Measurements from ENCODE around the gene IRX2. TPM values are rescaled to one million over a fixed set of nuclear protein-coding genes. Genes with fewer than 3 reads are reported as not detected.

IRX2 gene
- polyA plus RNA-seq, 1 donor from 2014 or later = 0.95 TPM

DNA sequence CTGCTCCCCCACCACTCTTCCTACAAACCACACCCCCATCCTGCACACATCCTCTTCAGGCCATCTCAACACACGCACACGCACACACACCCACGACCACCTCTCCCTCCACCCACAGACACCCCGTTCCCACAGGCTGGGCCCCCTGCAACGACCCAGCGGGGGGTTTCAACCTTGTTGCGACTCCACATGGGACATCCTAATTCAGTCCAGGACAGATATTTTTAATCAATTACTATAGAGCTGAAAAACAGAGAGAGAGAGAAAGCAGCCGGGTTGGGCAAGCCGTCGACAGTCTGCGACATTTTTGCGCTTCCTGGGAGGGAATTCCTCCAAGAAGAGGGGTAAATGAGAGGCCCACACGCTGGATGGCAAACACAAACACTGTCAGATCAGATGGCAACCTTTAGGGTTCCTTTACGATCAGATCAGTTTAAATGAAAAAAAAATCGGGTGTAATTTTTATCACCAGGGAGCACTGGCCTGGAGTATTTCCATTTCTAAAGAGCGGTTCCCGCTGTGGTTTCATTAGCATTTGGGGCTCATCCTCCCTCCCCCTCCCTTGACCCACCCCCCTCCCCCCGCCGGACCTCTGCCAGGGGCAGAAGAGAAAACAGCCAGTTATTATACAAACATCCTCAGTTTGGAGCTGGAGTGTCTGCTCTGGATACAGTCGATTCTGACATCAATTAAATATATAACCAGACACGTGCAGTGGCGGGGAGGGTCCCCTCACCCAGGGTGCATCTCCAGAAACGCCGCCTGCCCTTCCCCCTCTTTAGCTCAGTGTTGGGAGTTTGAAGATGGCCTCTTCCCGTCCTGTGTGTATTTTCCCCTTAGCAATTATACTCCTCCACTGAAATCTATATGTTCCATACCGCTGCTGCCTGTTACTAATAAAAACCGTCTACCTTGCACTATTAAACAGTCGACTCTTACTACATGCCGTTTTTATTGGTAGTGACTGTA is 2.3 kb upstream of the IRX2 start:
- H3K27me3 ChIP-seq (ENCODE audit: insufficient read depth, low read depth, low read length) = peaks cover 88% of the 10 kb centered on the region
- TF ChIP-seq EZH2 (IDR thresholded peaks at IDR 0.05; ENCODE audit: borderline replicate concordance, insufficient read depth, low read length, poor library complexity, severe bottlenecking) (no peak), CTCF (IDR thresholded peaks at IDR 0.05; ENCODE audit: poor library complexity, severe bottlenecking) (no peak), POLR2AphosphoS5 (IDR thresholded peaks at IDR 0.05) (no peak), MXI1 (conservative IDR thresholded peaks at IDR 0.05; ENCODE audit: poor library complexity, severe bottlenecking) (no peak), TAF1 (IDR thresholded peaks at IDR 0.05; ENCODE audit: low read depth) (no peak), REST (IDR thresholded peaks at IDR 0.05; ENCODE audit: borderline replicate concordance) (no peak)
- no peak overlapping the region for H2AFZ ChIP-seq (ENCODE audit: low read depth, low read length)
- no peaks in the 10 kb centered on the region for H3K9me2 ChIP-seq (ENCODE audit: insufficient read depth, low read length)
- no peak overlapping the region for H3K27ac ChIP-seq (ENCODE audit: low read length)
- no peaks in the 10 kb centered on the region for H4K20me1 ChIP-seq (ENCODE audit: insufficient read depth)
- no peaks in the 10 kb centered on the region for H3K79me2 ChIP-seq (replicated peaks; ENCODE audit: insufficient read depth, low read length)
- H3K4me2 ChIP-seq (ENCODE audit: low read length) = no peak overlapping the region
- peaks cover 3% of the 10 kb centered on the region for H3K9me3 ChIP-seq (ENCODE audit: low read length)
- H3K36me3 ChIP-seq (ENCODE audit: insufficient read depth, low read length) = no peaks in the 10 kb centered on the region
- no peaks in the 10 kb centered on the region for H3F3A ChIP-seq (ENCODE audit: insufficient read depth, low read length, poor library complexity, severe bottlenecking)
- no peak overlapping the region for H3K9ac ChIP-seq (ENCODE audit: low read length)
- no peak overlapping the region for H3K4me3 ChIP-seq (ENCODE audit: low read length)

DNA sequence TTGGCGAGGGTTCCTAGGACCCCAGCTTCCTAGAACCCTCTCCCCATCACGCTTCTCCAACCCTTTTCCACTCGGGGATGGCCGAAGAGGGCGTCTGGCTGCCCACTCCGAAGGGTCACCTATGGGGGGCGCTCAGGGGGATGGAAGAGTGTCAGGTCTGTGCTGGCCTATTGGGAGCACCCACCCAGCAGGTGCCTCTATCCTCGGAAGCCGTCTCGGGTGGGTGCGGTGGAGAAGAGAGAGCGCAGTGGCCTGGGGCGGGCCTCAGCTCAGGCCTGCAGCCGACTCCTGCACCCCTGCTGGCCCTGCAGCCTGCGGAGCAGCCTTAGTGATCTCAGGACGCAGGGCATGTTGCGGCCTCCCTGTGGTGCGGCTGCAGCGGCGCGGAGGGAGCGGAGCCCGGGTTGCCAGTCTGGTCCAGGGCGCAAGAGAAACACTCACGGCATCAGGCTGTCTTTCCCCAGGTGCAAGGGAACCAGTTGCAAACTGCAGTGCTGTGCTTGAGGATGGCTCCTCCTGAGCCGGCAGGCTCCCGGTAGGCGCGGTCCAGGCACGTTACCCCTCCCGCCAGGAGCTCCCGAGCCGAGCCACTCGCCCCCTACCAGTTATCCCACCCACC is 1.5 kb upstream of the IRX2 start:
- Histone ChIP-seq H3K27ac (ENCODE audit: low read length) (no peak overlapping the region), H3K9me2 (ENCODE audit: insufficient read depth, low read length) (no peaks in the 10 kb centered on the region), H4K20me1 (ENCODE audit: insufficient read depth) (no peaks in the 10 kb centered on the region), H3K4me3 (ENCODE audit: low read length) (no peak overlapping the region), H2AFZ (ENCODE audit: low read depth, low read length) (no peak overlapping the region), H3K4me2 (ENCODE audit: low read length) (no peak overlapping the region), H3K79me2 (replicated peaks; ENCODE audit: insufficient read depth, low read length) (no peaks in the 10 kb centered on the region), H3K36me3 (ENCODE audit: insufficient read depth, low read length) (no peaks in the 10 kb centered on the region), H3K27me3 (ENCODE audit: insufficient read depth, low read depth, low read length) (peaks cover 79% of the 10 kb centered on the region), H3K9ac (ENCODE audit: low read length) (no peak overlapping the region), H3F3A (ENCODE audit: insufficient read depth, low read length, poor library complexity, severe bottlenecking) (no peaks in the 10 kb centered on the region), H3K9me3 (ENCODE audit: low read length) (peaks cover 3% of the 10 kb centered on the region)
- TF ChIP-seq EZH2 (IDR thresholded peaks at IDR 0.05; ENCODE audit: borderline replicate concordance, insufficient read depth, low read length, poor library complexity, severe bottlenecking) (no peak), SMC3 (conservative IDR thresholded peaks at IDR 0.05; ENCODE audit: poor library complexity) (no peak), POLR2AphosphoS5 (IDR thresholded peaks at IDR 0.05) (no peak), MXI1 (conservative IDR thresholded peaks at IDR 0.05; ENCODE audit: poor library complexity, severe bottlenecking) (no peak)

Data from neural cell (in vitro differentiated cells).